ENCODE results near the gene SPINK5.

DNA sequence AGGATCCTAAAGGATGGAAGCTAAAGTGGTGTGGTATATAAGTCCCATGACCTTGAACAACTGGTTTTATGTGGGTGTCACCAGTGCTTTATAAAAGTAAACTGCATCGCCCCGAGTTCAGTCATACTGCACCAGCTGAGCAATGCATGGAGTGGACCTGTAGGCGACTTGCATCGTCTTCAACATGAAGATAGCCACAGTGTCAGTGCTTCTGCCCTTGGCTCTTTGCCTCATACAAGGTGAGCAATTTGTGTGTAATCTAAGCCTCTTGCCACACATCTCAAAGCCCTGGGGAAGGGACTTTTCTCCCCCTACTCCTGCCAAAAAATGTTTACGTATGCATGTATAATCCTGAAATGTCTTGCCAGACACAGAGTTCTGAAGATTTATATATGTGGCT lies at the start of gene SPINK5:
- TF ChIP-seq POLR2A (IDR thresholded peaks at IDR 0.05; ENCODE audit: low read length) (no peak), GATA1 (IDR thresholded peaks at IDR 0.05; ENCODE audit: low read depth, low read length) (no peak)

All from erythroblast (primary cell).